Mesodermal cell (in vitro differentiated cells): ENCODE results near the gene GSG1L. TPM values are rescaled to one million over a fixed set of nuclear protein-coding genes. Genes with fewer than 3 reads are reported as not detected.

Experiments used
- H3K27ac ChIP-seq: 2 replicates; pipeline ENCODE4 v1.7.0; 2013; ENCODE audit warnings: mild to moderate bottlenecking, low read depth, low read length, moderate library complexity; ENCODE audit not compliant: severe bottlenecking
- H3K36me3 ChIP-seq: 2 replicates; pipeline ENCODE4 v1.7.1; 2013; ENCODE audit warnings: mild to moderate bottlenecking, low read length, moderate library complexity; ENCODE audit not compliant: control insufficient read depth, insufficient read depth
- H3K4me1 ChIP-seq: one replicate; pipeline ENCODE4 v1.7.1; 2013; ENCODE audit warnings: mild to moderate bottlenecking, low read length; ENCODE audit not compliant: insufficient read depth, control insufficient read depth, poor library complexity, severe bottlenecking
- H3K4me3 ChIP-seq: 2 replicates; pipeline ENCODE4 v1.7.0; 2013; ENCODE audit warnings: low read length, control low read depth, mild to moderate bottlenecking; ENCODE audit not compliant: insufficient read depth, poor library complexity, severe bottlenecking; ENCODE audit errors: extremely low read depth
- H3K9me3 ChIP-seq: 2 replicates; pipeline ENCODE4 v1.7.1; 2013; ENCODE audit warnings: mild to moderate bottlenecking, low read length, moderate library complexity; ENCODE audit not compliant: control insufficient read depth
- WGBS, 2 experiments: methylation state at CpG; one replicate each; pipeline ENCODE4 v1.1.5; 2013; ENCODE audit warnings: missing lambda C conversion rate in 2 of 2; ENCODE audit not compliant: insufficient coverage in 2 of 2; 5-methylcytosine and 5-hydroxymethylcytosine counted together
- polyA plus RNA-seq, 2 experiments: library from polyadenylated mRNA; stranded (reverse); fragments of 50-300 nt; gene quantifications; one replicate each; pipeline ENCODE4 v1.2.3, GENCODE V29; 2013

Gene GSG1L
- polyA plus RNA-seq (2013, experiment 1 of 2): not detected
- not detected for polyA plus RNA-seq (2013, experiment 2 of 2)

DNA sequence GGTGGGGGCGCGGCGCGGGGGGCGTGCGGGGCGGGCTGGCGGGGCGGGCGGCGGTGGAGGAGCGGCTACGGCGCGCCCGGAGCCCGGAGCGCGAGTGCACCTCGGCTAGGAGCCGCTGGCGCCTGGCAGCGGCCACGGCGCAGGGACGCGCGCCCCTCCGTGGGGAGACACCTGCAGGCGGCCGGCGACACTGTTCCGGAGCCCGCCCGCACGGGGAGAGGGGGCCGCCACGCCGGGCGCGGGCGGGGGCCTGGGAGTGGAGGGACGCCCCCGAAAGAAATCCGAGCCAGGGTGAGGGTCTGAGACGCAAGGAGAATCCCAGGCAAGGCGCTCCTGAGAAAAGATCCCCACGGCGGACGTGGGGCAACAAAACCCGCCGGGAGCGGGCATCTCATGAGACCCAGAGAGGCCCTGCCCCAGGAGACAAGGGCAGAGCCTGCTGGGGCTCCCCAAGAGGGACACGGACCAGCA, at the start of gene GSG1L:
Gene GSG1L, minus strand, starts transcription at position 124 of the 471 bp plus-strand sequence. CDS start 290 bp downstream, outside the sequence.
- 6 to 7% methylated on average over 36 to 49 of the region's 54 CpGs for WGBS, 2 experiments
- Histone ChIP-seq H3K36me3 (no peaks in the 10 kb centered on the region), H3K27ac (no peak within 1 kb of the TSS), H3K4me1 (peaks cover 5% of the 10 kb centered on the region), H3K9me3 (no peaks in the 10 kb centered on the region), H3K4me3 (peak within 1 kb of the TSS; percentile 19)

DNA sequence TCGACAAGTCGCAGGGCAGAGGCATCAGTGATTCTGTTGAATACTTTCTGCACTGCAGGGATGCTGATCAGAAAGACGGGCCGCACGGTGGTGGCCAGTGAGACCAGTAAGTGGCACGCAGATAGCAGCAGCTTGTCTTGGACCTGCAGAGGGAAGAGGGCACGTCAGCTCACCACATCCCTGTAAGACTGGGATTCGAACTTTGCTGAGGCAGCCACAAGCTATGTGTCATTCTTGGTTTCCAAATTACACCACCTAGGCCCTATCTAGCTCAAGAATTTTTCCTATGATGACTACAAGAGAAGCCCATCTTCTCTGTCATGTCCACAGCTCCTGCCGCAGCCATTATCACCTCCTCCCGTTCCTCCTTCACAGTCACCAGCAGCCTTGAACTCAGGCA, 49.4 kb upstream of the GSG1L start:
- Histone ChIP-seq H3K36me3 (peaks cover 90% of the 10 kb centered on the region), H3K4me1 (peaks cover 3% of the 10 kb centered on the region), H3K27ac (no peak overlapping the region), H3K4me3 (no peak overlapping the region), H3K9me3 (no peaks in the 10 kb centered on the region)
- 90 to 95% methylated on average over 10 of the region's 10 CpGs for WGBS, 2 experiments

GRCh38 chr16:28110977-28111376, 47.5 kb upstream of the GSG1L start:
- Histone ChIP-seq H3K36me3 (peaks cover 90% of the 10 kb centered on the region), H3K9me3 (no peaks in the 10 kb centered on the region), H3K4me3 (no peak overlapping the region), H3K4me1 (peaks cover 3% of the 10 kb centered on the region), H3K27ac (no peak overlapping the region)
- no CpG with 5 or more reads among the region's 2 CpGs for WGBS, 2 experiments

DNA sequence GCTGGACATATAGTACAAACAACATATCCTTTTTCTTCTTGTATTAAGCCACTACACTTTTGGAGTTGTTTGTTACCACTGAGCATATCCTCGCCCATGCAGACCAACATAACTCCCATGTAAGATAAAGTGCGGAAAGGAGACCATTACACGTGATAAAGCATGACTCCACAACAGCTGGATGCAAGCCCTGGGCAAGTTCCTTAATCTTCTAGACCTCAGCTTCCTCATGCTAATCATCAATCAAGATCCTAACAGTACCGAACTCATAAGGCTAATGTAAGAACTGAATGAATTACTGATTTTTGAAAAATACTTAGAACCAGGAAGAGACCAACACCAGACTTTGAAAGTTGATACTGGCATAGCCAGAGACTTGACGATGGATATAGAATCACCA, 47.0 kb upstream of the GSG1L start:
- Histone ChIP-seq H3K36me3 (peaks cover 90% of the 10 kb centered on the region), H3K27ac (no peak overlapping the region), H3K4me1 (peaks cover 3% of the 10 kb centered on the region), H3K9me3 (no peaks in the 10 kb centered on the region), H3K4me3 (no peak overlapping the region)
- WGBS, 2 experiments: 82 to 90% methylated on average over 2 to 3 of the region's 5 CpGs

DNA sequence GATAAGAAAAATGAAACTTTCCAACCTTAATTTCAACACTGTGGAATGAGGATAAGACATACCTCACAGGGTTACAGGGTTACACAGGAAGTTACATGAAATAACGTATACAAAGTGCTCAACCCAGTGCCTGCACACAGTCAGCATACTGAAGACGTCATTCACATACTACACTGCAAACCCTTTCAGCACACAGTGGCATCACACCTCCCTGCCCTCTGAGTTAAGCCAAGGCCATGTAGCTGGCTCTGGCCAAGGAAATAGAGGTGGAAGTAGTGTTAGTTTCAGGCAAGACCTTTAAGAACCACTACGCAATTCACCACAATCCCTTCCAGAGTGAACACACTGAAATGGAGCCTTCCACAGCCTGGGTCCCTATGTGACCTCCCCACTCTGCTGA, 46.6 kb upstream of the GSG1L start:
- Histone ChIP-seq H3K4me1 (peaks cover 3% of the 10 kb centered on the region), H3K9me3 (no peaks in the 10 kb centered on the region), H3K4me3 (no peak overlapping the region), H3K27ac (no peak overlapping the region), H3K36me3 (peaks cover 92% of the 10 kb centered on the region)
- 96 to 100% methylated on average over 1 to 2 of the region's 3 CpGs for WGBS, 2 experiments

- Histone ChIP-seq H3K36me3 (peaks cover 94% of the 10 kb centered on the region), H3K27ac (no peak overlapping the region), H3K4me1 (peaks cover 3% of the 10 kb centered on the region), H3K4me3 (no peak overlapping the region), H3K9me3 (no peaks in the 10 kb centered on the region)
- WGBS, 2 experiments: 84 to 89% methylated on average over 9 to 10 of the region's 12 CpGs
Observed at GRCh38 chr16:28108590-28109247, 45.2 kb upstream of the GSG1L start.

DNA sequence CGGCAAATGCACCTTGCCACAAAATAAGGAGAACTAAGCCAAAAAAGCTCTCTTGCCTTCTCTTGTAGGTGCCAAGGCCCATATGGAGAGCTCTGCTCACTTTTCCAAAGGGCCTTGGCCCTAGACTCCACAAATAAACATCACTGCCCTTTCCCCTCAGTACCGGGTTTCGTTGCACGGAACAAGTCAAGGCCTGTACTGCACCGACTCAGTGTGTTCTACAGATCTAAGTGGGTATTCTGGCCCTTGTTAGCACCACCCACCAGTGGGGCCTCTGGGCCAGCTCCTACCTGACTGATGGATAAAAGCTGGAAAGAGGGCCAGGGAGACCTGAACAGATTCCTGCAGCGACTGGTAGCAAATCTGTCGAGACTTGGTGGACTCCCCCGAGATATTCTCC, 43.7 kb upstream of the GSG1L start:
- H3K4me1 ChIP-seq: no peaks in the 10 kb centered on the region
- H3K4me3 ChIP-seq: no peak overlapping the region
- H3K36me3 ChIP-seq: peaks cover 96% of the 10 kb centered on the region
- H3K9me3 ChIP-seq: no peaks in the 10 kb centered on the region
- no peak overlapping the region for H3K27ac ChIP-seq
- 97 to 98% methylated on average over 3 to 8 of the region's 8 CpGs for WGBS, 2 experiments

GRCh38 chr16:28106467-28107215, 43.1 kb upstream of the GSG1L start:
- Histone ChIP-seq H3K4me3 (no peak overlapping the region), H3K27ac (no peak overlapping the region), H3K36me3 (peaks cover 96% of the 10 kb centered on the region), H3K9me3 (no peaks in the 10 kb centered on the region), H3K4me1 (no peaks in the 10 kb centered on the region)
- WGBS, 2 experiments: 94 to 95% methylated on average over 2 to 4 of the region's 5 CpGs

GRCh38 chr16:28105954-28106353, 42.4 kb upstream of the GSG1L start:
- no peak overlapping the region for H3K27ac ChIP-seq
- 83 to 100% methylated on average over 4 to 5 of the region's 7 CpGs for WGBS, 2 experiments
- no peak overlapping the region for H3K4me3 ChIP-seq
- H3K4me1 ChIP-seq: no peaks in the 10 kb centered on the region
- H3K36me3 ChIP-seq: peaks cover 98% of the 10 kb centered on the region
- H3K9me3 ChIP-seq: no peaks in the 10 kb centered on the region

GRCh38 chr16:28105297-28105696, 41.8 kb upstream of the GSG1L start:
- H3K27ac ChIP-seq: no peak overlapping the region
- H3K9me3 ChIP-seq: no peaks in the 10 kb centered on the region
- H3K36me3 ChIP-seq: peaks cover 98% of the 10 kb centered on the region
- 87 to 96% methylated on average over 3 of the region's 3 CpGs for WGBS, 2 experiments
- H3K4me3 ChIP-seq: no peak overlapping the region
- H3K4me1 ChIP-seq: no peaks in the 10 kb centered on the region

DNA sequence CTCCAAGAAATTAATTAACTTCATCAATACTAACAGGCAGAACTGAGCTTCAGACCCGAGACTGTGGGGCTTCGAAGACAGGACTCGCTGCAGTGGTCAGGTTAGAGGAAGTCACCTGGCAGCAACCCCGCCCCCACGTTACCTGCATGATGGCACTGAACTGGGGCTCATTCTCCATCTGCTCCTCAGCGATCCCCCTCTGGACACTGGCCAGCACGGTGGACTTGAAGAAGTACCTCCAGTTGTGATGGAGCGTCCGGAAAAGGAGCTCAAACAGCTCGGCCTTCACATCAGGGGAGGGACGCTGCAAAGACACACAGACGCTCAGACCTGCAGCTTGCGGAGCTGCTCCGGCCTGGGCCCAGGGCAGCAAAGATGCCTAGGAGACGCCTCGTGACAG, 40.9 kb upstream of the GSG1L start:
- Histone ChIP-seq H3K4me3 (no peak overlapping the region), H3K4me1 (no peaks in the 10 kb centered on the region), H3K9me3 (no peaks in the 10 kb centered on the region), H3K27ac (no peak overlapping the region), H3K36me3 (peaks cover 100% of the 10 kb centered on the region)
- 95 to 97% methylated on average over 14 to 16 of the region's 16 CpGs for WGBS, 2 experiments
